Measurements from ENCODE around the gene EYS. TPM values are rescaled to one million over a fixed set of nuclear protein-coding genes. Genes with fewer than 3 reads are reported as not detected.

The EYS gene
- total RNA-seq, 1 experiment from 2014 or later: not detected

DNA sequence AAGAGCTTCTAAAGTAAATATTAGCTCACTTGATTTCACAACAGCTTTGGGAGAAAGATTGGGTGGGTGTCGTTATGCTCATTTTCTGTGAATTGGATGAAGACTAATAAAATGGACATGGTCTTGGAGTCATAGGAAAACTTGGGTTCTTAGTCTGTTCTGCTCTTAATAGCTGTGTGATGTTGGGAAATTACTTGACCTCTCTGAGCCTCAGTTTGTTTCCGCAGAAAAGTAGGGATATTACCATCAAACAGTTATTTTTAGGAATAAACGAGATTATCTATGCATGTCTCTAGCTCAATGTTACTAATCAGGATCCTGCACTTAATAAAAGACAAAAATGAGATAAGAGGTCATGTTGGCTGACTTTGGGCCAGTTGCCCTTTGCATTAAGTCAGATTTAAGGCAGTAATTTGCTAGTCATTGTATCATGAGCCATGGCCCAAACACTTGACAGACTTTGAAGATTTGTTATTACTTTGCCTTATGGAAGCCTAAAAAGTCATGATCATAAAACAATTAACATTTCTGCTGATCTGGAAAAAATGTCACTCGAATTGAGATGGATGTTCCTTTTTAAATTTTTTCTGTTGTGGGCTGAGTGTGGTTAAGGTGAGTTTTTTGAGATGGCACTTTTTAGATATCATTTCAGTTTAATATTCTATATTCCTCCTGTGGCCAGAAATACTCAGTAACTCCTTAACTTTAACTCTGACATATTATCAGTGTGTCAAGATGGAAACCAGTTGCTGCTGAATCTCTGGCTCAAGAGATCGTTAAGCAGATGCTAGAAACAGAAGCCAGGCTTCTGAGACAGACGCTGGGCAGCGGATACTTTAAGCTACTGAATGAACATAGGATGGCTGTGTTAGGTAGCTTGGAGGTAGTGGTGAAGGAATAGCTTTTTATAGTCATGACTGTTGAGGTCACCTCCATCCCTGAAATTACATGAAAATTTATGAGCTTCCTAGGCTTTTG lies 1779.8 kb downstream of the EYS start:
- BruUV-seq (replicated peaks): no TSS peak
- TF ChIP-seq ZFX (IDR thresholded peaks at IDR 0.05) (no peak), SP1 (IDR thresholded peaks at IDR 0.05; ENCODE audit: low read depth) (no peak), POLR2A (IDR thresholded peaks at IDR 0.05; ENCODE audit: borderline replicate concordance, extremely low read depth, insufficient read depth, insufficient read length) (no peak), YY1 (IDR thresholded peaks at IDR 0.05; ENCODE audit: extremely low read depth, insufficient replicate concordance, low read depth, low read length) (no peak), EZH2phosphoT487 (IDR thresholded peaks at IDR 0.05; ENCODE audit: borderline replicate concordance) (no peak), FOSL1 (IDR thresholded peaks at IDR 0.05; ENCODE audit: low read depth) (no peak), EGR1 (IDR thresholded peaks at IDR 0.05; ENCODE audit: low read depth) (no peak), JUND (IDR thresholded peaks at IDR 0.05) (no peak), RAD21 (IDR thresholded peaks at IDR 0.05; ENCODE audit: low read depth) (no peak), EZH2 (IDR thresholded peaks at IDR 0.05) (no peak), SIN3A (IDR thresholded peaks at IDR 0.05; ENCODE audit: low read depth) (no peak), CBX3 (IDR thresholded peaks at IDR 0.05; ENCODE audit: low read depth) (no peak), ZNF274 (IDR thresholded peaks at IDR 0.05; ENCODE audit: low read depth, low read length) (no peak), CEBPB (IDR thresholded peaks at IDR 0.05; ENCODE audit: low read depth) (no peak)
- TF ChIP-seq, protein P1, sequence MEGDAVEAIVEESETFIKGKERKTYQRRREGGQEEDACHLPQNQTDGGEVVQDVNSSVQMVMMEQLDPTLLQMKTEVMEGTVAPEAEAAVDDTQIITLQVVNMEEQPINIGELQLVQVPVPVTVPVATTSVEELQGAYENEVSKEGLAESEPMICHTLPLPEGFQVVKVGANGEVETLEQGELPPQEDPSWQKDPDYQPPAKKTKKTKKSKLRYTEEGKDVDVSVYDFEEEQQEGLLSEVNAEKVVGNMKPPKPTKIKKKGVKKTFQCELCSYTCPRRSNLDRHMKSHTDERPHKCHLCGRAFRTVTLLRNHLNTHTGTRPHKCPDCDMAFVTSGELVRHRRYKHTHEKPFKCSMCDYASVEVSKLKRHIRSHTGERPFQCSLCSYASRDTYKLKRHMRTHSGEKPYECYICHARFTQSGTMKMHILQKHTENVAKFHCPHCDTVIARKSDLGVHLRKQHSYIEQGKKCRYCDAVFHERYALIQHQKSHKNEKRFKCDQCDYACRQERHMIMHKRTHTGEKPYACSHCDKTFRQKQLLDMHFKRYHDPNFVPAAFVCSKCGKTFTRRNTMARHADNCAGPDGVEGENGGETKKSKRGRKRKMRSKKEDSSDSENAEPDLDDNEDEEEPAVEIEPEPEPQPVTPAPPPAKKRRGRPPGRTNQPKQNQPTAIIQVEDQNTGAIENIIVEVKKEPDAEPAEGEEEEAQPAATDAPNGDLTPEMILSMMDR (IDR thresholded peaks at IDR 0.05 in 2 of 3, conservative IDR thresholded peaks at IDR 0.05 in 1 of 3; ENCODE audit: borderline replicate concordance in 1 of 3, insufficient read depth in 1 of 3, low read depth in 2 of 3, low read length in 2 of 3): no peak
- TF ChIP-seq, protein P2, sequence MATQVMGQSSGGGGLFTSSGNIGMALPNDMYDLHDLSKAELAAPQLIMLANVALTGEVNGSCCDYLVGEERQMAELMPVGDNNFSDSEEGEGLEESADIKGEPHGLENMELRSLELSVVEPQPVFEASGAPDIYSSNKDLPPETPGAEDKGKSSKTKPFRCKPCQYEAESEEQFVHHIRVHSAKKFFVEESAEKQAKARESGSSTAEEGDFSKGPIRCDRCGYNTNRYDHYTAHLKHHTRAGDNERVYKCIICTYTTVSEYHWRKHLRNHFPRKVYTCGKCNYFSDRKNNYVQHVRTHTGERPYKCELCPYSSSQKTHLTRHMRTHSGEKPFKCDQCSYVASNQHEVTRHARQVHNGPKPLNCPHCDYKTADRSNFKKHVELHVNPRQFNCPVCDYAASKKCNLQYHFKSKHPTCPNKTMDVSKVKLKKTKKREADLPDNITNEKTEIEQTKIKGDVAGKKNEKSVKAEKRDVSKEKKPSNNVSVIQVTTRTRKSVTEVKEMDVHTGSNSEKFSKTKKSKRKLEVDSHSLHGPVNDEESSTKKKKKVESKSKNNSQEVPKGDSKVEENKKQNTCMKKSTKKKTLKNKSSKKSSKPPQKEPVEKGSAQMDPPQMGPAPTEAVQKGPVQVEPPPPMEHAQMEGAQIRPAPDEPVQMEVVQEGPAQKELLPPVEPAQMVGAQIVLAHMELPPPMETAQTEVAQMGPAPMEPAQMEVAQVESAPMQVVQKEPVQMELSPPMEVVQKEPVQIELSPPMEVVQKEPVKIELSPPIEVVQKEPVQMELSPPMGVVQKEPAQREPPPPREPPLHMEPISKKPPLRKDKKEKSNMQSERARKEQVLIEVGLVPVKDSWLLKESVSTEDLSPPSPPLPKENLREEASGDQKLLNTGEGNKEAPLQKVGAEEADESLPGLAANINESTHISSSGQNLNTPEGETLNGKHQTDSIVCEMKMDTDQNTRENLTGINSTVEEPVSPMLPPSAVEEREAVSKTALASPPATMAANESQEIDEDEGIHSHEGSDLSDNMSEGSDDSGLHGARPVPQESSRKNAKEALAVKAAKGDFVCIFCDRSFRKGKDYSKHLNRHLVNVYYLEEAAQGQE (IDR thresholded peaks at IDR 0.05; ENCODE audit: low read depth): no peak
- TF ChIP-seq, protein P3, sequence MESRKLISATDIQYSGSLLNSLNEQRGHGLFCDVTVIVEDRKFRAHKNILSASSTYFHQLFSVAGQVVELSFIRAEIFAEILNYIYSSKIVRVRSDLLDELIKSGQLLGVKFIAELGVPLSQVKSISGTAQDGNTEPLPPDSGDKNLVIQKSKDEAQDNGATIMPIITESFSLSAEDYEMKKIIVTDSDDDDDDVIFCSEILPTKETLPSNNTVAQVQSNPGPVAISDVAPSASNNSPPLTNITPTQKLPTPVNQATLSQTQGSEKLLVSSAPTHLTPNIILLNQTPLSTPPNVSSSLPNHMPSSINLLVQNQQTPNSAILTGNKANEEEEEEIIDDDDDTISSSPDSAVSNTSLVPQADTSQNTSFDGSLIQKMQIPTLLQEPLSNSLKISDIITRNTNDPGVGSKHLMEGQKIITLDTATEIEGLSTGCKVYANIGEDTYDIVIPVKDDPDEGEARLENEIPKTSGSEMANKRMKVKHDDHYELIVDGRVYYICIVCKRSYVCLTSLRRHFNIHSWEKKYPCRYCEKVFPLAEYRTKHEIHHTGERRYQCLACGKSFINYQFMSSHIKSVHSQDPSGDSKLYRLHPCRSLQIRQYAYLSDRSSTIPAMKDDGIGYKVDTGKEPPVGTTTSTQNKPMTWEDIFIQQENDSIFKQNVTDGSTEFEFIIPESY (IDR thresholded peaks at IDR 0.05; ENCODE audit: extremely low read depth, insufficient replicate concordance, low read length): no peak

More for the DNA sequence above, 1779.8 kb downstream of the EYS start:
- H3K4me2 ChIP-seq (ENCODE audit: low read length): no peak overlapping the region
- no peaks in the 10 kb centered on the region for H3K79me2 ChIP-seq (ENCODE audit: insufficient read depth, low read length)
- RAD21 ChIA-PET (ENCODE audit: low non-redundant PET in 1 of 2, low total read pairs in 2 of 2, uncharacterized antibody in 2 of 2, unreplicated experiment in 2 of 2): no interaction called here
- H3K36me3 ChIP-seq (ENCODE audit: control insufficient read depth in 1 of 2, insufficient read depth in 2 of 2, low read length in 2 of 2): no peaks in the 10 kb centered on the region
- POLR2A ChIA-PET: no interaction called here
- CTCF ChIA-PET: no interaction called here
- H3K9ac ChIP-seq (ENCODE audit: low read length): no peak overlapping the region
- no peak overlapping the region for H2AFZ ChIP-seq (ENCODE audit: low read depth, low read length, poor library complexity, severe bottlenecking)
- intact Hi-C loops (cut with micrococcal nuclease): no loop called here
- no peak overlapping the region for H3K4me3 ChIP-seq (replicated peaks in 1 of 2; ENCODE audit: low read depth in 1 of 2, low read length in 2 of 2)
- ATAC-seq (no peak), DNase-seq (ENCODE audit: low read depth, low spot score) (no peak)
- no peaks in the 10 kb centered on the region for H3K4me1 ChIP-seq (ENCODE audit: control insufficient read depth in 1 of 2, insufficient read depth in 2 of 2, low read length in 2 of 2)
- H3K27ac ChIP-seq (ENCODE audit: low read depth, low read length): no peak overlapping the region
- no peaks in the 10 kb centered on the region for H3K9me3 ChIP-seq (ENCODE audit: control insufficient read depth in 1 of 2, insufficient read depth in 1 of 2, low read depth in 1 of 2, low read length in 2 of 2)
- no peaks in the 10 kb centered on the region for H4K20me1 ChIP-seq (ENCODE audit: insufficient read depth)
- no peaks in the 10 kb centered on the region for H3K27me3 ChIP-seq (ENCODE audit: insufficient read depth, low read length)
- no peaks in the 10 kb centered on the region for H3K9me2 ChIP-seq (ENCODE audit: insufficient read depth)
